ENCODE data around the gene PKD1L1.

The PKD1L1 gene

GRCh38 chr7:47787249-47788069 lies 160.8 kb downstream of the PKD1L1 start:
- no peak for DNase-seq (ENCODE audit: low spot score)

- DNase-seq (ENCODE audit: low spot score) = no peak
Observed at GRCh38 chr7:47786557-47787248, 161.6 kb downstream of the PKD1L1 start.

- no peak for DNase-seq (ENCODE audit: low spot score)
Observed at GRCh38 chr7:47785923-47786556, 162.2 kb downstream of the PKD1L1 start.

- no peak for DNase-seq (ENCODE audit: low spot score)
Observed at GRCh38 chr7:47783456-47784223, 164.6 kb downstream of the PKD1L1 start.

GRCh38 chr7:47782792-47783191 lies 165.5 kb downstream of the PKD1L1 start:
- no peak for DNase-seq (ENCODE audit: low spot score)

GRCh38 chr7:47782022-47782421 lies 166.2 kb downstream of the PKD1L1 start:
- no peak for DNase-seq (ENCODE audit: low spot score)

- DNase-seq (ENCODE audit: low spot score) = no peak
Observed at GRCh38 chr7:47780555-47780954, 167.7 kb downstream of the PKD1L1 start.

- DNase-seq (ENCODE audit: low spot score) = no peak
Observed at GRCh38 chr7:47779341-47779771, 168.9 kb downstream of the PKD1L1 start.

- DNase-seq (ENCODE audit: low spot score) = no peak
Observed at GRCh38 chr7:47778153-47778661, 170.1 kb downstream of the PKD1L1 start.

- no peak for DNase-seq (ENCODE audit: low spot score)
Observed at GRCh38 chr7:47777531-47778152, 170.6 kb downstream of the PKD1L1 start.

- DNase-seq (ENCODE audit: low spot score) = no peak
Observed at GRCh38 chr7:47776335-47776734, 171.9 kb downstream of the PKD1L1 start.

- DNase-seq (ENCODE audit: low spot score) = no peak
Observed at GRCh38 chr7:47775238-47775637, 173.0 kb downstream of the PKD1L1 start.

GRCh38 chr7:47772492-47772891 lies 175.8 kb downstream of the PKD1L1 start:
- DNase-seq (ENCODE audit: low spot score) = no peak

- DNase-seq (ENCODE audit: low spot score) = no peak
Observed at GRCh38 chr7:47771990-47772360, 176.3 kb downstream of the PKD1L1 start.

GRCh38 chr7:47771336-47771989 lies 176.8 kb downstream of the PKD1L1 start:
- DNase-seq (ENCODE audit: low spot score) = peak; percentile 11

GRCh38 chr7:47766126-47766525 lies 182.1 kb downstream of the PKD1L1 start:
- DNase-seq (ENCODE audit: low spot score) = no peak

- DNase-seq (ENCODE audit: low spot score) = no peak
Observed at GRCh38 chr7:47765373-47765979, 182.8 kb downstream of the PKD1L1 start.

GRCh38 chr7:47764746-47765145 lies 183.5 kb downstream of the PKD1L1 start:
- DNase-seq (ENCODE audit: low spot score) = no peak

GRCh38 chr7:47763063-47763974 lies 184.9 kb downstream of the PKD1L1 start:
- no peak for DNase-seq (ENCODE audit: low spot score)

GRCh38 chr7:47762746-47763062 lies 185.6 kb downstream of the PKD1L1 start:
- DNase-seq (ENCODE audit: low spot score) = no peak
